K562 (cell line): ENCODE results near the gene CFAP20DC. TPM values are rescaled to one million over a fixed set of nuclear protein-coding genes. Genes with fewer than 3 reads are reported as not detected.

Experiments used
- ATAC-seq: fragments of 200-7000 bp; cut with Tn5 transposase; 3 replicates; pipeline ENCODE4 v1.9.1; 2020; ENCODE audit warnings: moderate library complexity
- BruUV-seq: library from RNA; stranded (reverse); fragments of 400-500 nt; replicated peaks from 2 replicates; lab custom pipeline; 2021; lab: Mats Ljungman, UMichigan
- CTCF ChIA-PET: fragments of 300-600 bp; formaldehyde crosslinking; extraction: SDS; loops from one replicate; lab custom pipeline; 2021; ENCODE audit warnings: low intra/inter-chr PET ratio; lab: Yijun Ruan, JAX
- POLR2A ChIA-PET: fragments of 300-600, 350-650 bp; sonication (Branson Sonifier 250); formaldehyde crosslinking; extraction: SDS; loops from one replicate; lab custom pipeline; 2021; ENCODE audit warnings: antibody characterized with exemption, inconsistent platforms; lab: Yijun Ruan, JAX
- DNase-seq, 4 experiments: peaks; one replicate each; pipeline versions ENCODE4 v3.0.0 to v3.0.0-alpha.2; 2011 to 2018; ENCODE audit warnings: low spot score in 3 of 4, mixed read lengths in 3 of 4; ENCODE audit errors: extremely low read depth in 1 of 4
- FAIRE-seq: peaks from 2 replicates; lab custom pipeline; 2011; peaks lifted over from hg19 to GRCh38; lab: Jason Lieb, UNC
- H2AFZ ChIP-seq: 2 replicates; pipeline ENCODE4 v1.6.0; 2011; ENCODE audit warnings: low read depth, low read length, control low read depth, inconsistent platforms
- H3K27ac ChIP-seq: fragments of 200-600 bp; 3 replicates; pipeline ENCODE4 v1.8.0; 2011; ENCODE audit warnings: low read depth, mild to moderate bottlenecking, control low read depth, inconsistent platforms, low read length, moderate library complexity, mixed read lengths; ENCODE audit errors: extremely low read depth
- H3K27me3 ChIP-seq, 2 experiments: fragments of 300-600 bp in 1 of 2; 2 replicates in 1 of 2; 3 replicates in 1 of 2; pipeline versions ENCODE4 v1.6.0 to v1.8.0; 2011; ENCODE audit warnings: inconsistent platforms in 2 of 2, low read length in 2 of 2, mild to moderate bottlenecking in 1 of 2, mixed read lengths in 1 of 2, moderate library complexity in 1 of 2; ENCODE audit not compliant: control insufficient read depth in 2 of 2, insufficient read depth in 2 of 2
- H3K36me3 ChIP-seq: fragments of 300-600 bp; 3 replicates; pipeline ENCODE4 v1.8.0; 2011; ENCODE audit warnings: mild to moderate bottlenecking, low read length, inconsistent platforms; ENCODE audit not compliant: control insufficient read depth, insufficient read depth
- H3K4me1 ChIP-seq, 2 experiments: fragments of 200-600 bp in 1 of 2; replicated peaks in 1 of 2; 2 replicates in 1 of 2; 3 replicates in 1 of 2; pipeline versions ENCODE4 v1.5.1 to v1.8.0; 2011; ENCODE audit warnings: inconsistent platforms in 2 of 2, low read length in 2 of 2, mild to moderate bottlenecking in 1 of 2, mixed read lengths in 1 of 2, moderate library complexity in 1 of 2; ENCODE audit not compliant: control insufficient read depth in 2 of 2, insufficient read depth in 2 of 2
- H3K4me2 ChIP-seq: 2 replicates; pipeline ENCODE4 v1.6.1; 2011; ENCODE audit warnings: low read length, control low read depth, inconsistent platforms, mixed read lengths; ENCODE audit not compliant: insufficient read depth
- H3K4me3 ChIP-seq: fragments of 200-600 bp; sonication (generic), shearing (Covaris generic); 2 replicates; pipeline ENCODE4 v1.5.1; 2016; ENCODE audit warnings: control low read depth, inconsistent platforms
- H3K79me2 ChIP-seq: fragments of 200-600 bp; 3 replicates; pipeline ENCODE4 v1.8.0; 2011; ENCODE audit warnings: low read length, inconsistent platforms; ENCODE audit not compliant: control insufficient read depth, insufficient read depth
- H3K9ac ChIP-seq, 2 experiments: 2 replicates each; pipeline versions ENCODE4 v1.6.0 to v1.6.1; 2011; ENCODE audit warnings: low read depth in 2 of 2, low read length in 2 of 2, control low read depth in 1 of 2, inconsistent platforms in 1 of 2, mild to moderate bottlenecking in 1 of 2, mixed read lengths in 1 of 2; ENCODE audit not compliant: insufficient read depth in 1 of 2
- H3K9me1 ChIP-seq: one replicate; pipeline ENCODE4 v1.6.0; 2011; ENCODE audit warnings: inconsistent platforms, mild to moderate bottlenecking, low read length, moderate library complexity; ENCODE audit not compliant: control insufficient read depth, insufficient read depth
- H3K9me3 ChIP-seq: replicated peaks from 2 replicates; pipeline ENCODE4 v1.5.1; 2011; ENCODE audit warnings: low read depth, low read length, inconsistent platforms; ENCODE audit not compliant: control insufficient read depth, insufficient read depth
- H4K20me1 ChIP-seq: replicated peaks from 2 replicates; pipeline ENCODE4 v1.6.1; 2011; ENCODE audit warnings: low read length, inconsistent platforms, mixed read lengths; ENCODE audit not compliant: control insufficient read depth, insufficient read depth
- ELF4 ChIP-seq: fragments of 450-650 bp; formaldehyde crosslinking; IDR thresholded peaks from 2 replicates; pipeline ENCODE4 v1.4.0; 2022; ENCODE audit warnings: missing genetic modification characterization
- FOXP1 ChIP-seq: sonication (generic); formaldehyde crosslinking; IDR thresholded peaks from 2 replicates; pipeline ENCODE4 v1.8.0; 2022; ENCODE audit warnings: mild to moderate bottlenecking, missing genetic modification reagents
- GTF2E2 ChIP-seq: fragments of 200-800 bp; sonication (Bioruptor generic); IDR thresholded peaks from 2 replicates; pipeline ENCODE4 v1.6.1; 2016; ENCODE audit warnings: missing genetic modification characterization, missing compliant biosample characterization
- HDAC3 ChIP-seq: fragments of 450-650 bp; IDR thresholded peaks from 2 replicates; pipeline ENCODE4 v1.6.1; 2018; ENCODE audit warnings: borderline replicate concordance, mild to moderate bottlenecking, moderate library complexity; ENCODE audit not compliant: partially characterized antibody
- HMGXB4 ChIP-seq: sonication (generic); formaldehyde crosslinking; IDR thresholded peaks from 2 replicates; pipeline ENCODE4 v1.8.1; 2023; ENCODE audit warnings: mild to moderate bottlenecking, missing genetic modification reagents
- MIER1 ChIP-seq: fragments of 450-650 bp; IDR thresholded peaks from 2 replicates; pipeline ENCODE4 v1.6.1; 2016; ENCODE audit warnings: antibody characterized with exemption, mild to moderate bottlenecking, low read depth
- MTA2 ChIP-seq: fragments of 450-650 bp; IDR thresholded peaks from 2 replicates; pipeline ENCODE4 v1.6.1; 2016; ENCODE audit warnings: low read depth
- POLR2AphosphoS2 ChIP-seq: IDR thresholded peaks from 2 replicates; pipeline ENCODE4 v1.6.1; 2012; ENCODE audit warnings: low read length, improper control_type of control experiment
- SMAD3 ChIP-seq: fragments of 450-650 bp; formaldehyde crosslinking; conservative IDR thresholded peaks from 2 replicates; pipeline ENCODE4 v1.4.0; 2020; ENCODE audit warnings: mild to moderate bottlenecking
- SOX6 ChIP-seq: fragments of 450-650 bp; IDR thresholded peaks from 2 replicates; pipeline ENCODE4 v1.6.1; 2014; ENCODE audit warnings: mild to moderate bottlenecking
- TARDBP ChIP-seq: fragments of 450-650 bp; IDR thresholded peaks from 2 replicates; pipeline ENCODE4 v1.6.1; 2016
- TEAD4 ChIP-seq, 2 experiments: sonication (generic) in 1 of 2; formaldehyde crosslinking in 1 of 2; IDR thresholded peaks; 2 replicates each; pipeline versions ENCODE4 v1.6.1 to v1.8.0; 2012 to 2022; ENCODE audit warnings: borderline replicate concordance in 1 of 2, inconsistent platforms in 1 of 2, low read length in 1 of 2, mild to moderate bottlenecking in 1 of 2, missing genetic modification reagents in 1 of 2
- ZNF239 ChIP-seq: fragments of 250-450 bp; sonication (Bioruptor Pico); IDR thresholded peaks from 2 replicates; pipeline ENCODE4 v1.4.0; 2020; ENCODE audit warnings: mild to moderate bottlenecking
- in situ Hi-C: fragments of 300-500 bp; cut with MboI; formaldehyde crosslinking; loops from 4 replicates; pipeline ENCODE4 v1.15.0; 2018; ENCODE audit warnings: inconsistent platforms, mixed read lengths
- intact Hi-C: fragments of 100-400 bp; cut with micrococcal nuclease; formaldehyde crosslinking; loops from 2 replicates; pipeline ENCODE4 v1.14.2; 2022
- polyA plus RNA-seq, 8 experiments: library from polyadenylated mRNA; depleted of rRNA in 4 of 8; stranded (reverse) in 5 of 8; unstranded in 3 of 8; fragments of >200 nt; fragmentation: Nextera tagmentation in 2 of 8; fragmentation: Illumina TruSeq in 1 of 8; extraction: Ambion mirVana in 2 of 8; extraction: Trizol in 1 of 8; gene quantifications; 2 replicates each; pipeline versions ENCODE4 v1.2.1 to v1.2.3, GENCODE V29; 2011 to 2014; ENCODE audit warnings: inconsistent platforms in 1 of 8, missing spikeins in 1 of 8
- total RNA-seq, 7 experiments: library from RNA; depleted of rRNA in 6 of 7; stranded (reverse); fragments of >200 nt in 6 of 7; fragmentation: Illumina TruSeq in 2 of 7; extraction: Trizol in 2 of 7; gene quantifications; 2 replicates each; pipeline versions ENCODE4 v1.2.1 to v1.2.3, GENCODE V29; 2011 to 2021; ENCODE audit warnings: low replicate concordance in 1 of 7
- TF ChIP-seq, protein P1 (sequence below), 2 experiments: IDR thresholded peaks in 1 of 2; conservative IDR thresholded peaks in 1 of 2; 2 replicates each; pipeline ENCODE4 v1.6.1; 2016; ENCODE audit warnings: low read depth in 2 of 2, mild to moderate bottlenecking in 1 of 2, missing compliant biosample characterization in 1 of 2, missing genetic modification characterization in 1 of 2, moderate library complexity in 1 of 2
- TF ChIP-seq, protein P2 (sequence below), 2 experiments: fragments of 450-650 bp; conservative IDR thresholded peaks; 2 replicates each; pipeline ENCODE4 v1.6.1; 2017; ENCODE audit warnings: mild to moderate bottlenecking in 2 of 2, moderate library complexity in 2 of 2
- TF ChIP-seq, protein P3 (sequence below): fragments of 250-450 bp; sonication (Bioruptor Pico); IDR thresholded peaks from 2 replicates; pipeline ENCODE4 v1.4.0; 2020

The CFAP20DC gene
- total and polyA plus RNA-seq, 9 of the 15 experiments (the other 6 are each of a cell fraction or from before 2014, with no cell fraction given) = 1.6 to 5.9 (median 4.6) TPM

DNA sequence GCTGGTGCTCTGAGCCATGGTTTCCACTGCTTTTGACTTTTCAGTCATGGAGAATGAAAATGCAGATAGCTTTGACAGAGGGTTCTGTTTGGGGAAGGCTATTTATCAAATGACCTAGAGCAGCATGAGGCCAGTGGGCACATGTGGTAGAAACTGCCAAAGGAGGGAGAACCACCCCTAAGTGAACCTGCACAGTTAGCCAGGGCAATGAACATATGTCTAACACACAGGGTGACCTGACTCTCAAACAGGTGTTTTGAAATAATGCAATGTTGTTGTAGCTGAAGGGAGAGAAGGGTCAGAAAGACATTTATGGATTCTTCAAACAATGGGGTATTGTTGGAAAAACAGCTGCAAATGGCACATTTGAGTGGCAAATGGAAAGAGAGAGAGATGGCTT, 208.9 kb downstream of the CFAP20DC start:
- Histone ChIP-seq H3K4me3 (peak overlapping the region; percentile 44), H3K27ac (peak overlapping the region; percentile 60), H3K9ac (peak overlapping the region; percentile 83 to 86; a peak in 3 of 4 replicates), H3K9me1 (no peaks in the 10 kb centered on the region), H3K36me3 (0 out of 3 replicates have a peak, but pooled peaks cover 4% of the 10 kb centered on the region), H3K9me3 (no peaks in the 10 kb centered on the region), H3K79me2 (peaks cover 60% of the 10 kb centered on the region), H3K27me3 (no peaks in the 10 kb centered on the region), H4K20me1 (no peaks in the 10 kb centered on the region), H2AFZ (peak overlapping the region; percentile 28; the same call in 1 of the 2 replicates), H3K4me2 (peak overlapping the region; percentile 87), H3K4me1 (peaks cover 0 to 21% of the 10 kb centered on the region in 2 experiments; a peak in 3 of 5 replicates)
- FAIRE-seq (no peak), DNase-seq (peak; percentile 11 to 42 (median 14)), ATAC-seq (peak; percentile 75)
- no TSS peak for BruUV-seq
- in situ Hi-C loops = no loop called here
- POLR2A ChIA-PET = interaction anchor here (0.8 kb wide), 1 partner anchor 13 kb away, joined by 3 read pairs; no protein-coding TSS in a partner anchor
- CTCF ChIA-PET = no interaction called here
- intact Hi-C loops = no loop called here
- TF ChIP-seq POLR2AphosphoS2 (no peak), TEAD4 (IDR thresholded peaks at IDR 0.05; ENCODE audit: low read length) (0 out of 2 replicates have a peak, but pooled peaks have one; percentile 9), TEAD4 (CRISPR knock-in tag; IDR thresholded peaks at IDR 0.05; ENCODE audit: borderline replicate concordance) (no peak), TARDBP (no peak), MIER1 (no peak), GTF2E2 (tag) (no peak), ELF4 (CRISPR knock-in tag) (no peak), ZNF239 (no peak), HDAC3 (no peak), SOX6 (0 out of 2 replicates have a peak, but pooled peaks have one; percentile 17), MTA2 (no peak), HMGXB4 (no peak), SMAD3 (CRISPR knock-in tag) (no peak), FOXP1 (CRISPR knock-in tag) (no peak)
- TF ChIP-seq, protein P1, sequence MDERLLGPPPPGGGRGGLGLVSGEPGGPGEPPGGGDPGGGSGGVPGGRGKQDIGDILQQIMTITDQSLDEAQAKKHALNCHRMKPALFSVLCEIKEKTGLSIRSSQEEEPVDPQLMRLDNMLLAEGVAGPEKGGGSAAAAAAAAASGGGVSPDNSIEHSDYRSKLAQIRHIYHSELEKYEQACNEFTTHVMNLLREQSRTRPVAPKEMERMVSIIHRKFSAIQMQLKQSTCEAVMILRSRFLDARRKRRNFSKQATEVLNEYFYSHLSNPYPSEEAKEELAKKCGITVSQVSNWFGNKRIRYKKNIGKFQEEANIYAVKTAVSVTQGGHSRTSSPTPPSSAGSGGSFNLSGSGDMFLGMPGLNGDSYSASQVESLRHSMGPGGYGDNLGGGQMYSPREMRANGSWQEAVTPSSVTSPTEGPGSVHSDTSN (CRISPR knock-in tag; IDR thresholded peaks at IDR 0.05; ENCODE audit: low read depth) = no peak
- TF ChIP-seq, protein P1 (tag; conservative IDR thresholded peaks at IDR 0.05; ENCODE audit: low read depth) = 0 out of 2 replicates have a peak, but pooled peaks have one; percentile 7
- TF ChIP-seq, protein P2, sequence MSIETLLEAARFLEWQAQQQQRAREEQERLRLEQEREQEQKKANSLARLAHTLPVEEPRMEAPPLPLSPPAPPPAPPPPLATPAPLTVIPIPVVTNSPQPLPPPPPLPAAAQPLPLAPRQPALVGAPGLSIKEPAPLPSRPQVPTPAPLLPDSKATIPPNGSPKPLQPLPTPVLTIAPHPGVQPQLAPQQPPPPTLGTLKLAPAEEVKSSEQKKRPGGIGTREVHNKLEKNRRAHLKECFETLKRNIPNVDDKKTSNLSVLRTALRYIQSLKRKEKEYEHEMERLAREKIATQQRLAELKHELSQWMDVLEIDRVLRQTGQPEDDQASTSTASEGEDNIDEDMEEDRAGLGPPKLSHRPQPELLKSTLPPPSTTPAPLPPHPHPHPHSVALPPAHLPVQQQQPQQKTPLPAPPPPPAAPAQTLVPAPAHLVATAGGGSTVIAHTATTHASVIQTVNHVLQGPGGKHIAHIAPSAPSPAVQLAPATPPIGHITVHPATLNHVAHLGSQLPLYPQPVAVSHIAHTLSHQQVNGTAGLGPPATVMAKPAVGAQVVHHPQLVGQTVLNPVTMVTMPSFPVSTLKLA (conservative IDR thresholded peaks at IDR 0.05) = peak in 1 of 2 experiments; percentile 31; a peak in 1 of 4 replicates
- TF ChIP-seq, protein P3, sequence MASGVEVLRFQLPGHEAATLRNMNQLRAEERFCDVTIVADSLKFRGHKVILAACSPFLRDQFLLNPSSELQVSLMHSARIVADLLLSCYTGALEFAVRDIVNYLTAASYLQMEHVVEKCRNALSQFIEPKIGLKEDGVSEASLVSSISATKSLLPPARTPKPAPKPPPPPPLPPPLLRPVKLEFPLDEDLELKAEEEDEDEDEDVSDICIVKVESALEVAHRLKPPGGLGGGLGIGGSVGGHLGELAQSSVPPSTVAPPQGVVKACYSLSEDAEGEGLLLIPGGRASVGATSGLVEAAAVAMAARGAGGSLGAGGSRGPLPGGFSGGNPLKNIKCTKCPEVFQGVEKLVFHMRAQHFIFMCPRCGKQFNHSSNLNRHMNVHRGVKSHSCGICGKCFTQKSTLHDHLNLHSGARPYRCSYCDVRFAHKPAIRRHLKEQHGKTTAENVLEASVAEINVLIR (CRISPR knock-in tag) = no peak
